RWPE2 (cell line): ENCODE results near the gene SPACA6.
"Not testable (repeated sequence)": the region's sequence is repeated elsewhere in the genome, so short reads cannot be mapped to it uniquely, and the experiment has no call there.

Experiments used
- ATAC-seq: fragments of 200-7000 bp; cut with Tn5 transposase; 3 replicates; pipeline ENCODE4 v1.9.1; 2021; ENCODE audit warnings: low read depth
- DNase-seq: peaks from one replicate; pipeline ENCODE4 v3.0.0-alpha.2; 2020; ENCODE audit warnings: low spot score
- H3K27ac ChIP-seq: fragments of 450-650 bp; 2 replicates; pipeline ENCODE4 v1.5.1; 2017; ENCODE audit warnings: mild to moderate bottlenecking; ENCODE audit not compliant: poor library complexity, severe bottlenecking
- H3K27me3 ChIP-seq: fragments of 250-450 bp; sonication (Bioruptor Pico); 2 replicates; pipeline ENCODE4 v1.5.1; 2021; ENCODE audit warnings: mild to moderate bottlenecking, moderate library complexity; ENCODE audit not compliant: insufficient read depth, poor library complexity, severe bottlenecking
- H3K36me3 ChIP-seq: fragments of 250-450 bp; sonication (Bioruptor Pico); 2 replicates; pipeline ENCODE4 v1.5.1; 2020; ENCODE audit warnings: low read depth, mild to moderate bottlenecking, moderate library complexity
- H3K4me1 ChIP-seq: fragments of 250-450 bp; sonication (Bioruptor Pico); 2 replicates; pipeline ENCODE4 v1.5.1; 2021; ENCODE audit warnings: mild to moderate bottlenecking, moderate library complexity; ENCODE audit not compliant: insufficient read depth, poor library complexity, severe bottlenecking
- H3K4me3 ChIP-seq: fragments of 250-450 bp; sonication (Bioruptor Pico); 2 replicates; pipeline ENCODE4 v1.5.1; 2021; ENCODE audit warnings: mild to moderate bottlenecking, moderate library complexity; ENCODE audit not compliant: severe bottlenecking
- H3K9me3 ChIP-seq: fragments of 250-450 bp; sonication (Bioruptor Pico); 2 replicates; pipeline ENCODE4 v1.5.1; 2021; ENCODE audit warnings: mild to moderate bottlenecking, moderate library complexity; ENCODE audit not compliant: severe bottlenecking
- CTCF ChIP-seq: fragments of 450-650 bp; IDR thresholded peaks from one replicate; pipeline ENCODE4 v1.5.1; 2017; ENCODE audit warnings: mild to moderate bottlenecking, moderate library complexity; ENCODE audit not compliant: poor library complexity, severe bottlenecking

The SPACA6 gene, protein sequence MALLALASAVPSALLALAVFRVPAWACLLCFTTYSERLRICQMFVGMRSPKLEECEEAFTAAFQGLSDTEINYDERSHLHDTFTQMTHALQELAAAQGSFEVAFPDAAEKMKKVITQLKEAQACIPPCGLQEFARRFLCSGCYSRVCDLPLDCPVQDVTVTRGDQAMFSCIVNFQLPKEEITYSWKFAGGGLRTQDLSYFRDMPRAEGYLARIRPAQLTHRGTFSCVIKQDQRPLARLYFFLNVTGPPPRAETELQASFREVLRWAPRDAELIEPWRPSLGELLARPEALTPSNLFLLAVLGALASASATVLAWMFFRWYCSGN

GRCh38 chr19:51693260-51693659 is at the start of gene SPACA6:
TSS of gene SPACA6 (plus strand) at chr19:51693330. CDS start at chr19:51693527, 197 bp downstream.
- ATAC-seq (no peak), DNase-seq (no peak)
- H3K36me3 ChIP-seq = peaks cover 35% of the 10 kb centered on the region
- H3K4me3 ChIP-seq = no peak within 1 kb of the TSS
- H3K4me1 ChIP-seq = no peaks in the 10 kb centered on the region
- H3K27me3 ChIP-seq = no peaks in the 10 kb centered on the region
- TF ChIP-seq CTCF = no peak
- H3K27ac ChIP-seq = peak within 1 kb of the TSS; percentile 95
- no peaks in the 10 kb centered on the region for H3K9me3 ChIP-seq

DNA sequence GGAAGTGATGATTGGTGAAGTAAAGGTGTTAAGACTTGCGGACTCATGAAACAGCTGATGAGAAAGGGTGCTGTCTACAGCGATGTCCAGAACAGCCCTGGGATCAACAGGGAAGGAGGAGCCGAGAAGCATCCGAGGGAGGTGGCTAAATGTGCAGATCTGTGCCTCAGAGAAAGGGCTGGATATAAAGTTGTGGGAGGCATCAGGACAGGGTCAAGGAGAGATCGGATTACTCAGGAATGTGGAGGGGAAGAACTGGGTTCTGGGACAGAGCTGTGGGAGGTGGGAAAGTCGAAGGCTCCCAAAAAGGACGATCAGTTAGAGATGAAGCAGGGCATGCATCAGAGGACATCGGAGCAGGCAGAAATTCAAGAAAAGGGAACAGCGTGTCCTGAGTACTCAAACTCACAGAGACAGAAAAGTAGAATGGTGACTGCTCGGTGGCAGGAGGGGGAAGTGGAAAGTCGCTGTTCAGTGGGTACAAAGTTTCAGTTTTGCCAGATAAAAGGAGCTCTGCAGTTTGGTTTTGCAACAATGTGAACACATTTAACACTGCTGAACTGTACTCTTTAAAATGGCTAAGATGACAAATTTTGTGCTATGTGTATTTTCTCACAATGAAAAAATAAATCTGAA is 48.4 kb upstream of the SPACA6 start:
- no peaks in the 10 kb centered on the region for H3K36me3 ChIP-seq
- DNase-seq = no peak

GRCh38 chr19:51646730-51647129 is 46.4 kb upstream of the SPACA6 start, which contains the start of gene SIGLEC14:
TSS of gene SIGLEC14 (minus strand) at chr19:51646825. CDS start at chr19:51646759, 66 bp downstream.
- H3K36me3 ChIP-seq, H3K4me3 ChIP-seq, ATAC-seq, H3K4me1 ChIP-seq, DNase-seq, H3K27ac ChIP-seq, H3K9me3 ChIP-seq: not testable (repeated sequence)
- peaks cover 11% of the 10 kb centered on the region for H3K27me3 ChIP-seq

More for the DNA sequence above, 48.4 kb upstream of the SPACA6 start:
- H3K9me3 ChIP-seq = no peaks in the 10 kb centered on the region
- ATAC-seq = no peak
- no peaks in the 10 kb centered on the region for H3K4me1 ChIP-seq
- H3K27me3 ChIP-seq = peaks cover 27% of the 10 kb centered on the region
- no peak overlapping the region for H3K4me3 ChIP-seq
- no peak for TF ChIP-seq CTCF
- H3K27ac ChIP-seq = no peak overlapping the region

DNA sequence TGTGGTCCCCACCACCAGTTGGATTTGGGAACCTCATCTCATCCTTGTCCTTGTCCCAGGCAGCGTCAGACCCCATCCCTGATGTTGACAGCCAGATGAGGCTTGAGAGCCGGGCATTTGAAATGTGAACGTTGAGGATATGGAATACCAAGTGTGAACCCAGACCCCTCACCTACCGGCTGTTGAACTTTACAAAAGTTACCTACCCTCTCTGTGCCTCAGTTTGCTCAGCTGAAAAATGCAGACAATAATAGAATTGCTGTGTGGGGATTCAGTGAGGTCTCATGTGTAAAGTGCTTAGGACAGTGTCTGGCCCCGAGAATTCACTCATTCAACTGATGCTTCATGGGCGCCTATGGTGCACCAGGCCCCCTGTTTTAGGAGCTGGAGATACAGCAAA is 45.8 kb upstream of the SPACA6 start:
- TF ChIP-seq CTCF = no peak

GRCh38 chr19:51651216-51651846 is 41.8 kb upstream of the SPACA6 start:
- Histone ChIP-seq H3K27me3 (peaks cover 11% of the 10 kb centered on the region), H3K27ac (no peak overlapping the region), H3K4me1 (no peaks in the 10 kb centered on the region), H3K36me3 (no peaks in the 10 kb centered on the region), H3K9me3 (no peaks in the 10 kb centered on the region), H3K4me3 (no peak overlapping the region)
- no peak for ATAC-seq
- TF ChIP-seq CTCF = no peak
- no peak for DNase-seq

More for the DNA sequence above, 45.8 kb upstream of the SPACA6 start:
- no peaks in the 10 kb centered on the region for H3K9me3 ChIP-seq
- ATAC-seq (no peak), DNase-seq (no peak)
- no peaks in the 10 kb centered on the region for H3K36me3 ChIP-seq
- H3K4me1 ChIP-seq = no peaks in the 10 kb centered on the region
- H3K27me3 ChIP-seq = peaks cover 11% of the 10 kb centered on the region
- H3K27ac ChIP-seq = no peak overlapping the region
- H3K4me3 ChIP-seq = no peak overlapping the region
